GM12878 (cell line): ENCODE measurements around the gene YIF1B. TPM values are rescaled to one million over a fixed set of nuclear protein-coding genes. Genes with fewer than 3 reads are reported as not detected.

Experiments
- ATAC-seq: fragments of 200-7000 bp; cut with Tn5 transposase; 3 replicates; pipeline ENCODE4 v1.9.1; 2020; ENCODE audit warnings: mild to moderate bottlenecking, moderate library complexity
- BruUV-seq: library from RNA; stranded (reverse); fragments of 400-500 nt; replicated peaks from 2 replicates; lab custom pipeline; 2021; lab: Mats Ljungman, UMichigan
- CTCF ChIA-PET: fragments of 300-600 bp; sonication (Branson Sonifier 250); formaldehyde crosslinking; extraction: SDS; loops from one replicate; lab custom pipeline; 2021; ENCODE audit warnings: inconsistent platforms; lab: Yijun Ruan, JAX
- POLR2A ChIA-PET: fragments of 350-600 bp; formaldehyde crosslinking; extraction: SDS; loops from one replicate; lab custom pipeline; 2021; ENCODE audit warnings: inconsistent platforms; lab: Charles Lee
- RAD21 ChIA-PET: fragments of 300-600 bp; sonication (Branson Sonifier 250); formaldehyde crosslinking; loops from one replicate; lab custom pipeline; 2023; ENCODE audit warnings: antibody characterized with exemption; ENCODE audit not compliant: unreplicated experiment; lab: Charles Lee
- SMC1A ChIA-PET: fragments of 300-600 bp; sonication (Branson Sonifier 250); formaldehyde crosslinking; loops from one replicate; lab custom pipeline; 2023; ENCODE audit not compliant: unreplicated experiment, uncharacterized antibody; lab: Charles Lee
- DNase-seq: peaks from one replicate; pipeline ENCODE4 v3.0.0-alpha.2; 2011; ENCODE audit warnings: low read depth, low spot score
- FAIRE-seq: peaks from 3 replicates; lab custom pipeline; 2011; peaks lifted over from hg19 to GRCh38; lab: Jason Lieb, UNC
- H2AFZ ChIP-seq: 2 replicates; pipeline ENCODE4 v1.6.0; 2011; ENCODE audit warnings: low read depth, low read length, control low read depth; ENCODE audit not compliant: control insufficient read depth
- H3K27ac ChIP-seq: 2 replicates; pipeline ENCODE4 v1.5.1; 2011; ENCODE audit warnings: control low read depth; ENCODE audit not compliant: control insufficient read depth, insufficient read depth
- H3K27me3 ChIP-seq, 2 experiments: replicated peaks in 1 of 2; 2 replicates each; pipeline versions ENCODE4 v1.6.0 to v1.6.1; 2011; ENCODE audit warnings: low read length in 1 of 2; ENCODE audit not compliant: control insufficient read depth in 2 of 2, insufficient read depth in 2 of 2
- H3K36me3 ChIP-seq, 2 experiments: 2 replicates each; pipeline ENCODE4 v1.5.1; 2011; ENCODE audit warnings: low read length in 1 of 2; ENCODE audit not compliant: control insufficient read depth in 2 of 2, insufficient read depth in 2 of 2
- H3K4me1 ChIP-seq: 2 replicates; pipeline ENCODE4 v1.6.1; 2011; ENCODE audit warnings: mild to moderate bottlenecking, low read length, moderate library complexity, mixed read lengths; ENCODE audit not compliant: control insufficient read depth, insufficient read depth
- H3K4me2 ChIP-seq: 2 replicates; pipeline ENCODE4 v1.6.0; 2011; ENCODE audit warnings: control low read depth; ENCODE audit not compliant: control insufficient read depth, insufficient read depth
- H3K4me3 ChIP-seq: fragments of 200-600 bp; sonication (generic); 2 replicates; pipeline ENCODE4 v1.5.1; 2016
- H3K79me2 ChIP-seq: 2 replicates; pipeline ENCODE4 v1.6.0; 2011; ENCODE audit warnings: low read length; ENCODE audit not compliant: control insufficient read depth, insufficient read depth
- H3K9ac ChIP-seq: 2 replicates; pipeline ENCODE4 v1.8.0; 2011; ENCODE audit warnings: low read length, control low read depth, mixed read lengths; ENCODE audit not compliant: control insufficient read depth, insufficient read depth
- H3K9me3 ChIP-seq: replicated peaks from 3 replicates; pipeline ENCODE4 v1.5.1; 2011; ENCODE audit warnings: mild to moderate bottlenecking, low read length; ENCODE audit not compliant: control insufficient read depth, insufficient read depth
- H4K20me1 ChIP-seq: 2 replicates; pipeline ENCODE4 v1.6.0; 2011; ENCODE audit not compliant: control insufficient read depth, insufficient read depth
- ASH2L ChIP-seq: fragments of 300-600, 200-600 bp; sonication (generic); IDR thresholded peaks from 2 replicates; pipeline ENCODE4 v1.6.1; 2017; ENCODE audit warnings: low read depth, mild to moderate bottlenecking, borderline replicate concordance
- EGR1 ChIP-seq, 2 experiments: IDR thresholded peaks; 1 replicate in 1 of 2; 2 replicates in 1 of 2; pipeline ENCODE4 v1.6.1; 2011 to 2012; ENCODE audit warnings: low read depth in 2 of 2, low read length in 2 of 2, borderline replicate concordance in 1 of 2, mild to moderate bottlenecking in 1 of 2, moderate library complexity in 1 of 2
- ESRRA ChIP-seq: IDR thresholded peaks from 2 replicates; pipeline ENCODE4 v1.6.1; 2012; ENCODE audit warnings: mild to moderate bottlenecking, low read length, improper control_type of control experiment
- FOS ChIP-seq: IDR thresholded peaks from 3 replicates; pipeline ENCODE4 v1.6.1; 2011; ENCODE audit warnings: borderline replicate concordance; ENCODE audit not compliant: insufficient read length; ENCODE audit errors: extremely low read depth
- HDAC2 ChIP-seq: fragments of 200-600 bp; sonication (generic); IDR thresholded peaks from 2 replicates; pipeline ENCODE4 v1.6.1; 2017
- NFYA ChIP-seq: IDR thresholded peaks from 2 replicates; pipeline ENCODE4 v1.6.1; 2011; ENCODE audit warnings: low read depth, mild to moderate bottlenecking, low read length, improper control_type of control experiment, borderline replicate concordance
- SMAD1 ChIP-seq: fragments of 450-650 bp; IDR thresholded peaks from 2 replicates; pipeline ENCODE4 v1.6.1; 2018; ENCODE audit warnings: mild to moderate bottlenecking, low read depth; ENCODE audit not compliant: partially characterized antibody
- TAF1 ChIP-seq: IDR thresholded peaks from 2 replicates; pipeline ENCODE4 v1.6.1; 2011; ENCODE audit warnings: mild to moderate bottlenecking, low read depth, low read length, borderline replicate concordance
- TCF12 ChIP-seq: IDR thresholded peaks from 2 replicates; pipeline ENCODE4 v1.6.1; 2011; ENCODE audit warnings: low read depth, mild to moderate bottlenecking, low read length
- ZNF207 ChIP-seq: fragments of 450-650 bp; IDR thresholded peaks from 2 replicates; pipeline ENCODE4 v1.6.1; 2014; ENCODE audit warnings: antibody characterized with exemption, mild to moderate bottlenecking, borderline replicate concordance
- ZNF24 ChIP-seq: fragments of 450-650 bp; IDR thresholded peaks from 2 replicates; pipeline ENCODE4 v1.6.1; 2017; ENCODE audit warnings: antibody characterized with exemption, mild to moderate bottlenecking
- WGBS: methylation state at CpG from one replicate; pipeline ENCODE4 v1.1.6; 2016; ENCODE audit warnings: low lambda C conversion rate; ENCODE audit not compliant: insufficient replicate concordance, insufficient coverage; ENCODE audit errors: missing lambda C conversion rate; 5-methylcytosine and 5-hydroxymethylcytosine counted together
- in situ Hi-C: fragments of 300-500 bp; cut with MboI; formaldehyde crosslinking; loops from 9 replicates; pipeline ENCODE4 v1.14.3; 2018; ENCODE audit warnings: mixed read lengths
- intact Hi-C: fragments of 100-400 bp; cut with micrococcal nuclease; formaldehyde crosslinking; loops from one replicate; pipeline ENCODE4 v1.14.2; 2022; ENCODE audit not compliant: unreplicated experiment
- polyA plus RNA-seq, 11 experiments: library from polyadenylated mRNA; depleted of rRNA in 4 of 11; unstranded in 6 of 11; stranded (reverse) in 5 of 11; fragments of >200 nt; fragmentation: Nextera tagmentation in 4 of 11; fragmentation: Illumina TruSeq in 1 of 11; extraction: Ambion mirVana in 4 of 11; extraction: Trizol in 1 of 11; gene quantifications; 1 replicate in 1 of 11; 2 replicates in 10 of 11; pipeline versions ENCODE4 v1.2.1 to v1.2.3, GENCODE V29; 2011 to 2016; ENCODE audit warnings: inconsistent platforms in 2 of 11, missing spikeins in 2 of 11, low read depth in 1 of 11
- total RNA-seq, 4 experiments: library from RNA; depleted of rRNA in 3 of 4; stranded (reverse); fragments of >200 nt in 3 of 4; fragmentation: Illumina TruSeq in 1 of 4; extraction: Trizol in 1 of 4; gene quantifications; 2 replicates each; pipeline versions ENCODE4 v1.2.1 to v1.2.3, GENCODE V29; 2013 to 2021
- TF ChIP-seq, protein P1 (sequence below): fragments of 450-650 bp; formaldehyde crosslinking; IDR thresholded peaks from 2 replicates; pipeline ENCODE4 v1.5.0; 2022; ENCODE audit warnings: mild to moderate bottlenecking, missing genetic modification characterization
- TF ChIP-seq, protein P2 (sequence below): IDR thresholded peaks from 2 replicates; pipeline ENCODE4 v1.6.1; 2011; ENCODE audit warnings: mild to moderate bottlenecking, low read depth, low read length, moderate library complexity; ENCODE audit not compliant: insufficient replicate concordance
- TF ChIP-seq, protein P3 (sequence below): fragments of 450-650 bp; IDR thresholded peaks from 2 replicates; pipeline ENCODE4 v1.6.1; 2018; ENCODE audit warnings: mild to moderate bottlenecking, low read depth, moderate library complexity; ENCODE audit not compliant: partially characterized antibody

YIF1B gene
- total and polyA plus RNA-seq, 10 of the 15 experiments (the other 5 are each of a cell fraction or from before 2014, with no cell fraction given) = 1.3 to 106 (median 53.5) TPM

DNA sequence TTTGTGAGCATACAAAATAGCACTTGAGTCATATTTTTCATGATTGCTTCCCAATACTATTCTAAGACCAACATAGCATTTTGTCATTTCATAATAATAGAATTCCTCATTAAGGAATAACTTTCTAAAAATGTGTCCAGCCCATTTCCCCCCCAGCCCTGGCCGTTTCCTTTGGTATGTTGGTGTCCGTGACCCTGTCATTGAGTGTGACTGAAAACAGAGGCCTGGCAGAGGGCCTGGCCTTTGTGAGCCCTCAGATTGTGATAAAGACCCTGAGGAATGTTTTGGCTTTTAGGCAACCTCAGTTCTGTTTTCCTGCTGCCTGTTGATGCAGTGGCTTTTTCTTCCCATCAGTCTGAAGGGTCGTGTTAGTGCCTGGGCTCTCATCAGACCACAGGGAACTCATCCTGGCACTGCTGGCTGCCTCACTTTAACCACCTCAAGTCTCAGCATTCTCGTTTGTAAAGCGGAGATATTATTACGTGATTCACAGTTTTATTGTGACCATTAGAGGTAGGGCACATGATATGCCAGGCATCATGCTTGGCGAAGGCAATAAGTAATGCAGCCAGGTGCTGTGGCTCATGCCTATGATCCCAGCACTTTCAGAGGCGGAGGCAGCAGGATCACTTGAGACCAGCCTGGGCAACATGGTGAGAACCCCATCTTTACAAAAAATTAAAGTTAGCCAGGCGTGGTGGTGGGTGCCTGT, 37.6 kb downstream of the YIF1B start (continued):
- TF ChIP-seq, protein P1, sequence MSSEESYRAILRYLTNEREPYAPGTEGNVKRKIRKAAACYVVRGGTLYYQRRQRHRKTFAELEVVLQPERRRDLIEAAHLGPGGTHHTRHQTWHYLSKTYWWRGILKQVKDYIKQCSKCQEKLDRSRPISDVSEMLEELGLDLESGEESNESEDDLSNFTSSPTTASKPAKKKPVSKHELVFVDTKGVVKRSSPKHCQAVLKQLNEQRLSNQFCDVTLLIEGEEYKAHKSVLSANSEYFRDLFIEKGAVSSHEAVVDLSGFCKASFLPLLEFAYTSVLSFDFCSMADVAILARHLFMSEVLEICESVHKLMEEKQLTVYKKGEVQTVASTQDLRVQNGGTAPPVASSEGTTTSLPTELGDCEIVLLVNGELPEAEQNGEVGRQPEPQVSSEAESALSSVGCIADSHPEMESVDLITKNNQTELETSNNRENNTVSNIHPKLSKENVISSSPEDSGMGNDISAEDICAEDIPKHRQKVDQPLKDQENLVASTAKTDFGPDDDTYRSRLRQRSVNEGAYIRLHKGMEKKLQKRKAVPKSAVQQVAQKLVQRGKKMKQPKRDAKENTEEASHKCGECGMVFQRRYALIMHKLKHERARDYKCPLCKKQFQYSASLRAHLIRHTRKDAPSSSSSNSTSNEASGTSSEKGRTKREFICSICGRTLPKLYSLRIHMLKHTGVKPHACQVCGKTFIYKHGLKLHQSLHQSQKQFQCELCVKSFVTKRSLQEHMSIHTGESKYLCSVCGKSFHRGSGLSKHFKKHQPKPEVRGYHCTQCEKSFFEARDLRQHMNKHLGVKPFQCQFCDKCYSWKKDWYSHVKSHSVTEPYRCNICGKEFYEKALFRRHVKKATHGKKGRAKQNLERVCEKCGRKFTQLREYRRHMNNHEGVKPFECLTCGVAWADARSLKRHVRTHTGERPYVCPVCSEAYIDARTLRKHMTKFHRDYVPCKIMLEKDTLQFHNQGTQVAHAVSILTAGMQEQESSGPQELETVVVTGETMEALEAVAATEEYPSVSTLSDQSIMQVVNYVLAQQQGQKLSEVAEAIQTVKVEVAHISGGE (CRISPR knock-in tag) = no peak
- TF ChIP-seq, protein P2, sequence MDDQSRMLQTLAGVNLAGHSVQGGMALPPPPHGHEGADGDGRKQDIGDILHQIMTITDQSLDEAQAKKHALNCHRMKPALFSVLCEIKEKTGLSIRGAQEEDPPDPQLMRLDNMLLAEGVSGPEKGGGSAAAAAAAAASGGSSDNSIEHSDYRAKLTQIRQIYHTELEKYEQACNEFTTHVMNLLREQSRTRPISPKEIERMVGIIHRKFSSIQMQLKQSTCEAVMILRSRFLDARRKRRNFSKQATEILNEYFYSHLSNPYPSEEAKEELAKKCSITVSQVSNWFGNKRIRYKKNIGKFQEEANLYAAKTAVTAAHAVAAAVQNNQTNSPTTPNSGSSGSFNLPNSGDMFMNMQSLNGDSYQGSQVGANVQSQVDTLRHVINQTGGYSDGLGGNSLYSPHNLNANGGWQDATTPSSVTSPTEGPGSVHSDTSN = no peak
- TF ChIP-seq FOS = no peak
- TF ChIP-seq TCF12 = no peak

DNA sequence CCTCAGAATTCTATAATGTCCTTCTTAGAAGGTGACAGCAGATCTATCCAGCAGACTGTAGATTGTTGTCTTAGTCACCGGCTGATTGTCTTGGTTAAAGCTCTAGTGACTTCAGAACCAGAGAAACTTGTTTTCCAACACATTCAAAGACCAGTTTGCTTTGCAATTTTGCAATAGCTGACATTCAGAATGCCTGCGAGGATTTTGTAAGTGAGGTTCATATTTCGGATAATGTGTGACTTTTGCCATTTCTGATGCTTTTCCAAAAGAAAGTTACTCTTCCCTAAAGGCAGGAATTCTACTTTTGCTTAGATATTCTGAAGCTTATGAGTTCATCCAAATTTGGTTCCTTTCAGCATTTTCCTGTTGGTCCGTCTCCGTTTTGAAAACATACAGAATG, 38.2 kb downstream of the YIF1B start:
- no peak overlapping the region for H3K9ac ChIP-seq
- in situ Hi-C loops = no loop called here
- TF ChIP-seq ZNF24 = no peak
- TF ChIP-seq NFYA = no peak
- no peak for TF ChIP-seq ASH2L
- TF ChIP-seq HDAC2 = no peak
- no peak for TF ChIP-seq ZNF207
- TF ChIP-seq ESRRA = no peak
- TF ChIP-seq, protein P3, sequence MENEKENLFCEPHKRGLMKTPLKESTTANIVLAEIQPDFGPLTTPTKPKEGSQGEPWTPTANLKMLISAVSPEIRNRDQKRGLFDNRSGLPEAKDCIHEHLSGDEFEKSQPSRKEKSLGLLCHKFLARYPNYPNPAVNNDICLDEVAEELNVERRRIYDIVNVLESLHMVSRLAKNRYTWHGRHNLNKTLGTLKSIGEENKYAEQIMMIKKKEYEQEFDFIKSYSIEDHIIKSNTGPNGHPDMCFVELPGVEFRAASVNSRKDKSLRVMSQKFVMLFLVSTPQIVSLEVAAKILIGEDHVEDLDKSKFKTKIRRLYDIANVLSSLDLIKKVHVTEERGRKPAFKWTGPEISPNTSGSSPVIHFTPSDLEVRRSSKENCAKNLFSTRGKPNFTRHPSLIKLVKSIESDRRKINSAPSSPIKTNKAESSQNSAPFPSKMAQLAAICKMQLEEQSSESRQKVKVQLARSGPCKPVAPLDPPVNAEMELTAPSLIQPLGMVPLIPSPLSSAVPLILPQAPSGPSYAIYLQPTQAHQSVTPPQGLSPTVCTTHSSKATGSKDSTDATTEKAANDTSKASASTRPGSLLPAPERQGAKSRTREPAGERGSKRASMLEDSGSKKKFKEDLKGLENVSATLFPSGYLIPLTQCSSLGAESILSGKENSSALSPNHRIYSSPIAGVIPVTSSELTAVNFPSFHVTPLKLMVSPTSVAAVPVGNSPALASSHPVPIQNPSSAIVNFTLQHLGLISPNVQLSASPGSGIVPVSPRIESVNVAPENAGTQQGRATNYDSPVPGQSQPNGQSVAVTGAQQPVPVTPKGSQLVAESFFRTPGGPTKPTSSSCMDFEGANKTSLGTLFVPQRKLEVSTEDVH = no peak
- TF ChIP-seq SMAD1 = no peak
- no peak for TF ChIP-seq TAF1
- no peak for TF ChIP-seq EGR1 (IDR thresholded peaks at IDR 0.05; ENCODE audit: borderline replicate concordance in 1 of 2, low read depth in 2 of 2, low read length in 2 of 2)

More for the DNA sequence above, 38.2 kb downstream of the YIF1B start:
- Histone ChIP-seq H2AFZ (no peak overlapping the region), H3K27me3 (no peaks in the 10 kb centered on the region; a peak in 1 of 4 replicates), H3K36me3 (no peaks in the 10 kb centered on the region), H3K27ac (no peak overlapping the region), H3K4me2 (no peak overlapping the region), H3K4me3 (no peak overlapping the region), H3K4me1 (no peaks in the 10 kb centered on the region), H3K79me2 (no peaks in the 10 kb centered on the region), H3K9me3 (no peaks in the 10 kb centered on the region), H4K20me1 (no peaks in the 10 kb centered on the region)
- no peak for FAIRE-seq
- CTCF ChIA-PET = interaction anchor here (1.3 kb wide), 1 partner anchor 33 kb away, joined by 4 read pairs; no protein-coding TSS in a partner anchor
- DNase-seq = no peak
- RAD21 ChIA-PET = no interaction called here
- SMC1A ChIA-PET = no interaction called here
- POLR2A ChIA-PET = no interaction called here
- 40% methylated on average over 5 of the region's 5 CpGs for WGBS
- BruUV-seq = no TSS peak
- ATAC-seq = no peak
- intact Hi-C loops = no loop called here
